ENCODE measurements around the gene PRXL2B.

DNA sequence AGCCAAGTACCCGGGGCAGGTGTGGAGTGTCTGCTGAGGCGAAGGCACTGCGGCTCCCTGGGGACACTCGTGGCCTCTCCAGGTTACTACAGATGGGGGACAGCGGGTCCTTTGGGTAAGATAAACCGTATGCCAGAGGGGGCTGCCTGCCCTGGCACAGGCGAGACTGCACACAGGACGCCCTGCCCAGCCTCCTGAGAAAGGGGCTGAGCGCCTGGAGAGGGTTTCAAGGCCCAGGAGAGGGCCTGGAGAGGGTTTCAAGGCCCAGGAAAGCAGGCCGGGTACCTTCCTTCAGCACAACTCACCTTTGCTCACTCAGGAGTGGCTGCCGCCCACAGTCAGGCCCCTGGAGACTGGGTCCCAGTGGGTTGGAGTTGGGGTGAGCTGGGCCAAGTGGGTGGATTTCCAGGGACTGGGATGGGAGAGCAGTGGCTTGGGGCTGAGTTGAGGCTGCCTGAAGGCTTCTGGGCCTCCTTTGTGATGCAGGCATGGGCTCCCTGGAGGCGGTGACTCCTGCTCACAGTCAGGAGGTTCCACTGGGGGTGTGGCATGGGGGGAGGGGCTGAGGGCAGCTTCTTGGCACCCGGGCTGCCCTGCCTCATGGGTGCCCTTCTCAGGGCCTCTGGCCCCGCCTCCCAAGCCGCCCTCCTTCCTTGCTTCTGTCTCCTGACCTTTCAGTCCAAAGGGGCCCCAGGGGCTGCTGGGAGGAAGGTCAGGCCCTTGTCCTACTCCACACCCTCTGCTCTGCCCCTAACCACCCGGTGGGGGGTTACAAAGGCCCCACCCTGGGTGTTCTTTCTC, 46.2 kb downstream of the PRXL2B start, which contains the start of gene MMEL1:
- TF ChIP-seq, protein P1, sequence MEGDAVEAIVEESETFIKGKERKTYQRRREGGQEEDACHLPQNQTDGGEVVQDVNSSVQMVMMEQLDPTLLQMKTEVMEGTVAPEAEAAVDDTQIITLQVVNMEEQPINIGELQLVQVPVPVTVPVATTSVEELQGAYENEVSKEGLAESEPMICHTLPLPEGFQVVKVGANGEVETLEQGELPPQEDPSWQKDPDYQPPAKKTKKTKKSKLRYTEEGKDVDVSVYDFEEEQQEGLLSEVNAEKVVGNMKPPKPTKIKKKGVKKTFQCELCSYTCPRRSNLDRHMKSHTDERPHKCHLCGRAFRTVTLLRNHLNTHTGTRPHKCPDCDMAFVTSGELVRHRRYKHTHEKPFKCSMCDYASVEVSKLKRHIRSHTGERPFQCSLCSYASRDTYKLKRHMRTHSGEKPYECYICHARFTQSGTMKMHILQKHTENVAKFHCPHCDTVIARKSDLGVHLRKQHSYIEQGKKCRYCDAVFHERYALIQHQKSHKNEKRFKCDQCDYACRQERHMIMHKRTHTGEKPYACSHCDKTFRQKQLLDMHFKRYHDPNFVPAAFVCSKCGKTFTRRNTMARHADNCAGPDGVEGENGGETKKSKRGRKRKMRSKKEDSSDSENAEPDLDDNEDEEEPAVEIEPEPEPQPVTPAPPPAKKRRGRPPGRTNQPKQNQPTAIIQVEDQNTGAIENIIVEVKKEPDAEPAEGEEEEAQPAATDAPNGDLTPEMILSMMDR (IDR thresholded peaks at IDR 0.05), result no peak
- TF ChIP-seq POLR2A (IDR thresholded peaks at IDR 0.05) (no peak), POLR2AphosphoS5 (IDR thresholded peaks at IDR 0.05) (no peak)
